HG03520 (cell line): ENCODE data around the gene GCN1.
A peak's percentile ranks its signal among the peaks of the same experiment; 100 is the strongest.
"Not testable (repeated sequence)": the region's sequence is repeated elsewhere in the genome, so short reads cannot be mapped to it uniquely, and the experiment has no call there.

Source experiments
- ATAC-seq: cut with Tn5 transposase; IDR thresholded peaks from one replicate; pipeline ENCODE4 v1.9.1; 2021; ENCODE audit warnings: mild to moderate bottlenecking, moderate library complexity; ENCODE audit not compliant: unreplicated experiment

The GCN1 gene

DNA sequence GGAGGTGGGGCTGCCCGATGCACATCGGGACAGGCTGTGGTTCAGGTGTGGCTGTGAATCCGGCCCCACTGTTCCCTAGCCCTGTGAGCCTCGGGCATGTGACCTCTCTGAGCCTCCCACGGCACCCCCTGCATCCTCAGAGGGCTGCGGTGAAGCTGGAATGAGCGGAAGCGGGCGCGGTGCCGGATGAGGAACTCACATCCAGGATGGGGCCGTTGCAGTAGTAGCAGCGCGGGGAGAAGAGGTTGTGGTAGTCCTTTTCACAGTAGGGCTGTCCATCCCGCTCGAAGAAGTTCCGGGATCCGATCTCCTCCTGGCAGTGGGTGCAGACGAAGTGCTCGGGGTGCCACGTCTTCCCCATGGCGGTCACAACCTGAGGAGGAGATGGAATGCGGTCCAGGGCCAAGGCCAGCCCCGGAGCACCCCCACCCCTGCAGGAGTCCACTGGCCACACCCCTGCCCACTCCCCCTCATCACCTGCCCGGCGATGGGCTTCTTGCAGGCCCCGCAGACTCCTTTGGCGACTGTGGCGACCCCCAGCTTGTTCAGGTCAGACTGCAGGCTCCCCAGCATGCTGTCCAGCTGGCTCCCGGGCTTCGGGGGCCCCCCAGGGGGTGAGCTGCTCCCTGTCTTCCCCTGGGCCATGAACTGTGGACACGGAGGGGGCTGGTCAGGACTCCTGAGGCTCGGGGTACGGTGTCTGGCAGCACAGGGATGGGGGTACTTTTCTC is 20.3 kb upstream of the GCN1 start:
- ATAC-seq, result no peak

DNA sequence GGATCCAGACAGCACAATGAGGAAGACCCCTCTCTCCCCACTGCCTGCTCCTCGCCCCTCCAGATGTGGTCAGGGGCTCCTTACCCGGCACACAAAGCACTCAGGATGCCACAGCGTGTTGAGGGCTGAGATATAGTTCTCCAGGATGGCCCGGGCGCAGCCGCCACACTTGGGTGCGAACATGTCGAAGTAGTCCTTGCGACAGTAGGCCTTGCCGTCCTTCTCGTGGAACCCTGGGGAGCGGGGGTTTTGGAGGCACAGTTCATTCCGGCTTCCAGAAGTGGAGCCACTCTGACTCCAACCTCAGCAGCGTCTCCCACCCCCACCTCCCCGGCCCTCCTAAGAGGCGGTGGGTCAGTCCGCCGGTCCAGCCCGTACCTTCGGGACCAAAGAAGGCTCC is 19.2 kb upstream of the GCN1 start:
- no peak for ATAC-seq

DNA sequence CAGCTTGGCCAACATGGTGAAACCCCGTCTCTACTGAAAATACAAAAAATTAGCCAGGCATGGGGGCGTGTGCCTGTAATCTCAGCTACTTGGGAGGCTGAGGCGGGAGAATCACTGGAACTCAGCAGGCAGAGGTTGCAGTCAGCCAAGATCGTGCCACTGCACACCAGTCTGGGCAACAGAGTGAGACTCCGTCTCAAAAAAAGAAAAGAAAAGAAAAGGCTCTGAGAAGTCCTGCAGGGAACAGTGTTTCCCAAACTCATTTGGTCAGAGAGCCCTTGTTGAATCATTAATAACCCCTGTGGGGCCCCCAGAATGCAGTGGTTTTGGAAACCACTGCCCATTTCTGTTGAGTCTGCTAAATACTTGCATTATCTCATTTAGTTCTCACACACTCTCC is 18.7 kb upstream of the GCN1 start:
- not testable (repeated sequence) for ATAC-seq

DNA sequence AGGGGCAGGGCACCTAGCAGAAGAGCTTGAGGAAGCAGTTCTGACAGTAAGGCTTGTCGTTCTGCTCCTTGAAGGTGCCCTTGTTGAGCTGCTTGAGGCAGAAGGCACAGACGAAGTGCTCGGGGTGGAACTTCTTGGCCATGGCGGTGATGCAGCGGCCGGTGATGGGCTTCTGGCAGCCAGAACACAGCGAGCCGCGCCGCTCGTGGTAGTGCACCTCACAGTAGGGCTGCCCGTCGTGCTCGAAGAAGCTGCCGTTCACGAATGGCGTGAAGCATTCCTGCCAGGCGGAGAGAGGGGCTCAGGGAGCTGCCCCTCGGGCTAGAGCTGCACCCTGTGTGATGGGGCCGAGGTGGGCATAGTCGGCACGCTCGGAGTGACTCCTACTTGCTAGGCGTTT is 17.8 kb upstream of the GCN1 start:
- ATAC-seq, result no peak

DNA sequence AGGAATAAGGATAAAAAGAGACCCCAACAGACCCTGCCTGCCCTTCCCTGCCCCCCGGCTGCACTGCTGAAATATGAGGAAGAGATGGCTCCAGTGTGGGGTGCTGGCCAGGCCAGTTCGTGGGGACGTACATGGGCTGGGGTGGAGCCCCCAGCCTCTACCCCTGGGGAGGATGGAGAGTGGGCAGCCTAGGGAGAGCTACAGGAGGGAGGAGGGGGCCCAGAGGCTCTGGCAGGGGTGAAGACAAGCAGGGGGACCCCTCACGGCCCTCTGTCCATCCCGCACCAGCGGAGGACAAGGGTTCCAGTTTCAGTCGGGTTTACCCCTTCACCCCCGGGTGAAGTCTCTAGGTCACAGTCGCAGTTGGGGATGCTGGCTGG is 17.4 kb upstream of the GCN1 start:
- no peak for ATAC-seq

DNA sequence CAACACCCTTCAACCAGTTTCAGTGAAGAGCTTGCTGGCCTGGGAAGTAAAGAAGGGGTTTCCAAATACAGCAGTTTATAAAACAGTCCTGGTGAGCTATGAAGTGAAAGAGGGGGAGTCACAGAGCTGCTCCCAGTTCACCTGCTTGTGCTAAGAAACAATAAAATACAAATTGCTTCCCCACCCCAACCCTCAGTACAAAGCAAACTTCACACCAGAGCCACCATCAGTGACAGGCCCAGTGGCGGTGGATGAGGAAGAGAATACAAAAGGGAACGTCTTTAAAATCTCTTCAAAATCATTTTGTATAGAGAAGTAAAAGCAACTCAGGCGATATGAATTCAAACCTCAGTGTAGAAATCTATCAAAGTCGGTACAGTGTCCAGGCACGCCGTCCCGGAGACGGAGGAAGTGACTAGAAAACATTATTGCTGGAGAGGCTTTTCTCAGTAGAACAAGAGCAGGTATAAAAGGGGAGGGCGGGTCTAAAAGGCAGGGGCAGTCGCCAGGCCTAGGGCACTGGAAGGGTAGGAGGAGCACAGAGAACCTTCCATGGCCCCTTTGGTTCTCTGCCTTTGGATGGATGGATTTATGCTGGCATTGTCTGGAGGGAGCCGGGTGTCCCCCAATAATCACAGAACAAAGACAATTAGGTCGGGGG is 16.9 kb upstream of the GCN1 start:
- ATAC-seq, result no peak

DNA sequence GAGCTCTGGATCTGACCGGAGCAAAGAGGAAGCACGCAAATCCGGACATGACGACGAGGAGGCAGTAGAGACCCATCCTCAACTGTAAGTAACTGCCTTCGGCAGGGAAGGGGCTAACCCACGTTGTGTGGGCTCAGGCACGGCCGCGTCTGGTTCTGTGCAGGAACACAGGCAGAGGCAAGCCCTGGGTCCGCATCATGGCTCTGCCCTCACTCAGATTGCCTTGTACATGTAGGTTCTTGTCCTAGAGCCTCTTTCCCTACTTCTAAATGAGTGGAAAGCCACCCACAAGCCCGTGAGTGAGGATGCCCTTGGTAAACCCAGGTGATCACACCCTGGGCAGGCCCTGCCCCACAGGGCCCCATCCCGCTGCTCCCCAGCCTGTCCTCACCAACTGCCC is 15.3 kb upstream of the GCN1 start:
- ATAC-seq, result no peak

DNA sequence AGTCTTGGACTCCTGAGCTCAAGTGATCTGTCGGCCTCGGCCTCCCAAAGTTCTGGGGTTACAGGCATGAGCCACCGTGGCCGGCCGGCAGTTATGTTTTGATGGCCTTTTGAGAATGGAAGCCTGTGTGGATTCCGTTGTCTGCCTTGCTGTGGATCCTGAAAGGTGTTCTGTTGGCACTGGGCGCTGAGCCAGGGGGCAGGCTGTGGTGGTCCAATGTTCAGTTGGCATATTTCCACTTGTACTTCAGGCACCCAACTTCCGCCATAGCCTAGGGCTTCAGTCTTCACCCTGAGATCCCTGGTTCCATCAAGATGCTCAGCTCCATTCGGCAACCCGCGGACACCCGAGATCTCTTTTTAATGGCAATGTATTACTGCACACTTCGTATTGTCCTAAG is 12.7 kb upstream of the GCN1 start:
- no peak for ATAC-seq

DNA sequence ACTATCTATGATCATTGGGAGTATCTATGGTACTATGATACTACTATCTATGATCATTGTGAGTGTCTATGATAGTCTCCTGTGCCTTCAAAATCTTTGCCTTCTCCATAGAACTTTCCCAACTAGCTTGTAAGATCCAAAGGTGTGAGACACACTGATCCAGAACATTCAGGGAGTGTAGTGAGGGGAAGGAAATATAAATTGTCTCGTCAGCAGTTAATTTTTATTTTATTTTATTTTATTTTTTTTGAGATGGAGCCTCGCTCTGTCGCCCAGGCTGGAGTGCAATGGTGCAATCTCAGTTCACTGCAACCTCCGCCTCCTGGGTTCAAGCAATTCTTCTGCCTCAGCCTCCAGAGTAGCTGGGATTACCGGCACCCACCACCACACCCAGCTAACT is 12.3 kb upstream of the GCN1 start:
- ATAC-seq, result not testable (repeated sequence)

DNA sequence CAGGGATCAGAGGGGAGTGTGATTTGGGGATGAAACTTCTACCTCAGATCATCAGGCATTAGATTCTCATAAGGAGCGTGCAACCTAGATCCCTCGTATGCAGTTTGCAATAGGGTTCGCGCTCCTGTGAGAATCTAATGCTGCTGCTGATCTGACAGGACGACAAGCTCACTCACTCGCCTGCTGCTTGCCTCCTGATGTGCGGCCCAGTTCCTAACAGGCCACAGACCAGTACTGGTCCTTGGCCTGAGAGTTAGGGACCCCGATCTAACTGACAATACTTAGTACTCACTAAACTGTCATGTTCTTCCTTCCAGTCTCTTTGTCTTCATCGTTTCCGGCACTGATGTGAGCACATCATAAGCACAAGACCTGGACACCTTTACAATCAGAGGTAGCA is 11.7 kb upstream of the GCN1 start:
- ATAC-seq, result no peak

DNA sequence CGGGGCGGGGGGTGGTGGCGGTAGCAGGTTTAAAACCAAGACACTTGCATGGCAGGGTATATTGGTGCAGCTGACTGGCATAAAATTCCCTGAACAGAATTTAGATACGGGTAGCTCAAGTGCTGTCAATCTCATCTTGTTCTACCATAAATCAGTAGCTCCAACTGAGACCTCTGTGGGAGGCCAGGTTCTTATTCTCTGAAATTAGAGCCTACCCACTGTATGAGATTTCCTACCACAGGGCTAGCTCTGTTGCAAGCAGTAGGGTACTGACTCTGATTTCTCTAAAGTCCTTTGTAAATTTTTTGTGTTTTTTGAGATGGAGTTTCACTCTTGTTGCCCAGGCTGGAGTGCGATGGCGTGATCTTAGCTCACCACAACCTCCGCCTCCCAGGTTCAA is 9.7 kb upstream of the GCN1 start:
- no peak for ATAC-seq

DNA sequence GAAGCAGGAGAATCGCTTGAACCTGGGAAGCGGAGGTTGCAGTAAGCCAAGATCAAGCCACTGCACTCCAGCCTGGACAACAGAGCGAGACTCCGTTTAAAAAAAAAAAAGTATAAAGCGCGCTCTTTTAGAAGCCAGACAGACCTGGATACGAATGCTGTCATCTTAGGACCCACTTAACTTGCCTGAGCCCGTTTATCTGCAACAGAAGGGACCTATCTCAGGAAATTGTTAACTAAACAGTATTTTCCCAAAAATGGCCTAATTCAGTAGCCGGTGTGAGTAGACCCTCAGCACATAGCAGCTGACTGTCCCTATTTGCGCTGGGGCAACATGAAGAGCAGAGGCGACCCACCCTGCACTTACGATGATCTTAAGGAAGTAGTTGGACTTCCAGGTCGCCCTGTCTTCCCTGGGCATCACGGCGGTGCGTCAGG is 5.9 kb upstream of the GCN1 start:
- ATAC-seq, result no peak

DNA sequence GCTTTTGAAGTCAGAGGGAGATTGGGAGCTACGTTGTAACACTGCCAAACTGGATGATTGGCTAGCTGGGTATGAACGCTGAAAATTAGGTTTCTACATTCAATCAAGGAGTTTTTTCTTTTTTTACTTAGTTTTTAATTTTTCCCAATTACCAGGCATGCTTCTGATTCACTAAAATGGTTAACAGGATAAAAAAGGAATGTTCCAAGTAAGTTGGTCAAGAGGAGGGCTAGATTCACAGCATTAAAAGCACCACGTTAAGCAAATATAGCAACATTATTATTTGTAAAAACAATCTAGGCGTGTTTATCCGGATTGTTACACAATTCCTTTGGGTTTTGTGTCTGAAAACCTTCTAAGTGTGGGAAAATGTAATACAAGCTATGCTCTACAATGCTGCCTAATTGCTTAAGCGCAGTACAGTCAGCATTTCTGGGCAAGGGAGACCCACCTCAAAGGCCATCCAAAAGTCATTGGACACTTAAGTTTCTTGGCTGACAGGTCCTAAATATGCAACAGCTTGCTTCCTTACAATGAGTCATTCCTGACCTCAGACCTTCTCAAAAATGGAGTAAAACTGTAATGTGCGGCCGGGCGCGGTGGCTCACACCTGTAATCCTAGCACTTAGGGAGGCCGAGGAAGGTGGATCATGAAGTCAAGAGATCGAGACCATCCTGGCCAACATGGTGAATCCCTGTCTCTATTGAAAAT is 5.2 kb upstream of the GCN1 start:
- ATAC-seq, result no peak

DNA sequence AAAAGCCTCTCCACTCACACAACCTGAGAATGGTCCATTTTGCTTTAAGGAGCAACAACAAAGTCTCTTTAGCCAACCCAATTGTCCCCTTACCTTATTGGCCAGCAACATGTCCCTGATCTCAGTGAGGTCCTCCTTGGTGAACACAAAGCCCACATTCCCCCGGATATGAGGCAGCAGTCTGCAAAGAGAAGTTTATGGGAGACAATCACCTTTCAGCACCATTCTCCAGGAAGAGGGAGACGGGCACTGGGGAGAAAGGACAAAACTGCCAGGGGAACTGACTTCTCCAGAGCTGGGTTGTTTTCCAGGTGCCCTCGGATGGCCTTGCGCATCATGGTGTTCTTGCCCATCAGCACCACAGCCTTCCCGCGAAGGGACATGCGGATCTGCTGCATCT is 4.5 kb upstream of the GCN1 start:
- no peak for ATAC-seq

DNA sequence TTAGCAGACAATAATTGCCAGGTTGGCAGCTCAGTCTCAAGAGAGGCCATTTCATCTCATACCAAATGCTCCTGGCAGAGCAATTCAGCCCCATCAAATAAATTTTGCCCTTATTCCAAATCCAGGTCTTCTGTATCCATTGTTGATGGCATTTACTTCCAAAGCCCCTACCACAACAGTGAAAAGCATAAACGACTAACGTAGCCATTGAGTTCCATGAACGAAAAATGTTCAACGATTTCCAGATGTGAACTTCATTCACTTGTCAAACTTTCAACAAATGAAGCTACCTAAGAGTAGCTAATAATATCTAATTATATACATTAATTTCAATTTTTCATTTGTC is 3.0 kb upstream of the GCN1 start:
- no peak for ATAC-seq

DNA sequence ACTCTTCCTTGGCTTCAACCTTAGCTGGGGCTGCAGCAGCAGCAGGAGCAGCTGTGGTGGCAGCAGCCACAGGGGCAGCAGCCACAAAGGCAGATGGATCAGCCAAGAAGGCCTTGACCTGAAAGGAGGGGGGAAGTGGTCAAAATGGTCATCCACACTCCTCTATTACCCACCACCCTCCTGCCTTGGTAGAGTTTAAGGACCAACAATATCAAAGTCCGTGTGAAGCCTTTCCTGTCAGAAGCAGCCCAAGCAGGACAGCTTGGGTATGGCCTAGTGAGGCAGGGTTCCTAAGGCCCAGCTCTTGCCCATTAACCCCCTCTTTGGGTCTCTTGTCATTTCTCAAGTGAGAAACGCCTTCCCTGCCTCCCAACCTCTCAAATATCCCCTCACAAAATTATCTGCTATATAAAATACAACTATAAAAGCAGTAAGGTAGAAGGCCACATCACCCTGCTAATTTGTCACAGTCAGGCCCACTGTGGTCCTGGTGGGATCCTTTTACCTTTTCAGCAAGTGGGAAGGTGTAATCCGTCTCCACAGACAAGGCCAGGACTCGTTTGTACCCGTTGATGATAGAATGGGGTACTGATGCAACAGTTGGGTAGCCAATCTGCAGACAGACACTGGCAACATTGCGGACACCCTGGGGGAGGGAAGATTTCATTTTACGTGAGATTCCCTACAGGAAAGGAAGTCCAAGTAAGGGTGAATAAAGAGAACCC is 2.5 kb upstream of the GCN1 start:
- ATAC-seq, result not testable (repeated sequence)

DNA sequence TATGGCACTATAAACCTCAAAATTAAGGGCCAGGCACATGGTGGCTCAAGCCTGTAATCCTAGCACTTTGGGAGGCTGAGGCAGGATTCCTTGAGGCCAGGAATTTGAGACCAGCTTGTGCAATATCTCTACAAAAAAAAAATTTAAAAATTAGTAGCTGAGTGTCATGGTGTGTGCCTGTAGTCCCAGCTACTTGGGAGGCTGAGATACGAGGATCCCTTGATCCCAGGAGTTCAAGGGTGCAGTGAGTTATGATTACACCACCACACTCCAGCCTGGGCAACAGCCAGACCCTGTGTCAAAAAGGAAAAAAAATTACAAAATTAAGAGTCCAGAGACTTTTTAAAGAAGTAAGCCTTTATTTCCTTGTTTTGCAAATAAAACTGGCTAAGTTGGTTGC is 1.8 kb upstream of the GCN1 start:
- ATAC-seq, result no peak

DNA sequence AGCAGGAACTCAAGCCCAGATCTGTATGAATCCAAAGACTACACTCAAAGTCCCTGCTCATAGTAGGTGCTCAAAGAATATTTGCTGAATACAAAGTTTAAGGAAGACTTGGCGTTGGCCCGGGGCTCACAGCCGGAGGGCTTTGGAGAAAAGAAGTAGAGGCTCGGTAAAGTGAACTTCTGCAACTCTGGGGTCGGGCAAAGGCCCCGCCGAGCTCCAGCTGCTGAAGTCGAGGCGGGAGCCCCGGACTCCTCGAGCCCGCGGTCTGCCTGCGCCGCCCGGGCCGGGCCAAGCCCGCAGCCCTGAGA is 335 bp downstream of the GCN1 start:
- peak; percentile 14 for ATAC-seq

DNA sequence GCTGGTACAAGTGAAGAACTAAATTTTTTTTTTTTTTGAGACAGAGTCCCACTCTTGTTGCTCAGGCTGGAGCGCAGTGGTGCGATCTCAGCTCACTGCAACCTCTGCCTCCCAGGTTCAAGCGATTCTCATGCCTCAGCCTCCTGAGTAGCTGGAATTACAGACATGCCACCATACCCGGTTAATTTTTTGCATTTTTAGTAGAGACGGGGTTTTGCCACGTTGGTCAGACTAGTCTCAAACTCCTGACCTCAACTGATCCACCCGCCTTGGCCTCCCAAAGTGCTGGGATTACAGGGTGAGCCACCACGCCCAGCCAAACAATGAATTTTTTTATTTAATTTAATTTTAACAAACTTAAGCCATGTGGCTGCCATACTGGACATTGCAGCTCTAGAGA is 1.2 kb downstream of the GCN1 start:
- ATAC-seq, result not testable (repeated sequence)

DNA sequence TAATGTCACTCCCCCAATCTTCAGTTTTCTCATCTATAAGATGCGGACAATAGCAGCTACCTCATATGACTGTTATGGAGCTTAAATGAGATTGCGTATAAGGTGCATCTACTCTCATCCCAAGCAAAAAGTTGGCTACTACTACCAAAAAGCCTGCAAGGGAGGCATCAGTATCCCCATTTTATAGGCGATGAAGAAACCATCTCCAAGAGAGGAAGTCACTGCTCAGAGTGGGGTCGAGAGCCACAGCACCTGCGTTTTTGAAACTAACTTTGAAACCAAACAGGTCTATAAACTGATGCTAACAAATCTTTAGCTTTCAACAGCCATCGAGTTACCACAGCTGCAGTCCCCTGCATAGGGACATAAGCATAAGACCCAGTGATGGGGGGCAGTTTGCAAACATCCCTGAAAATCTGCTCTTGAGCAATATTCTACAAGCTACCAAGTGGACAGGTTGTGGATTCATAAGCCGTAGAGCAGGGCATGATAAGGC is 3.5 kb downstream of the GCN1 start:
- ATAC-seq, result no peak

DNA sequence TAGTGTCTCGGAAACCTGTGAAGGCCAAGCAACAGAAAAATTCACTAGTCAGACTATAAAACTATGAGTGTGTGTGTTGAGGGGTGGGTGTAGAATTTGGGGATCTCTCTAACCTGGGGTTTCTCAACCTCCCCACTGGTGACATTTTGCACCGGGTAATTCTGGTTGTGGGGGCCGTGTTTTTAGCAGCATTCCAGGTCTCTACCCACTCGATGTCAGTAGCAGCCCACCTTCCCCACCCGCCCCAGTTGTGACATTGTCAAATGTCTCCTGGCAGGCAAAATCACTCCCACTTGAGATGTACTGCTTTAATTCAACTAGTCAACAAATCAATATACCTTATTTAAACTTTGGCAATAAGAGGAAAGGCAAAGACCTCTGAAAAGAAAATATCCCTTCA is 4.1 kb downstream of the GCN1 start:
- no peak for ATAC-seq

DNA sequence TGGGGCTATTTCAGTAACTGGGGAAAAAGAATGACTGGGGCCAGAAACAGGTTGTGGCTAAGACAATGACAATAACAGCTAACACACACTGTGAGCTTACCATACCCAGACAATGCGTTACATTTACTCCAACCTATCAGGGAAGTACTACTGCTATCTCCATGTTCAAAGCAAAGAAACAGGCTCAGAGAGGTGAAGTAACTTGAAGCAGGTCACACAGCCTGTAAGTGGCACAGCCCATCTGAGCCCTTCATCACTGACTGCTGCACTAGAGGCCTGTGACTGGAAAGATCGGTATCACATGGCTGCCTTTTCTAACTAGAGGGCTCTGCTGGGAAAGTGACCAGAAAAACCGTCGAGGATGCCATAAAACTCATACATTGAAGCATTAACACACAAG is 7.9 kb downstream of the GCN1 start:
- no peak for ATAC-seq
